ENCODE results near the gene FZD7. TPM values are rescaled to one million over a fixed set of nuclear protein-coding genes. Genes with fewer than 3 reads are reported as not detected.
A peak's percentile ranks its signal among the peaks of the same experiment; 100 is the strongest.

Gene FZD7
- total and polyA plus RNA-seq, 12 donors: 2.3 to 51.1 (median 28.4) TPM

GRCh38 chr2:202016579-202017227 is 17.0 kb upstream of the FZD7 start:
- Histone ChIP-seq H3K4me1 (peaks cover 0 to 48% (median 24%) of the 10 kb centered on the region in 9 donors), H3K27me3 (peaks cover 0 to 5% (median 0%) of the 10 kb centered on the region in 7 donors), H3K36me3 (no peaks in the 10 kb centered on the region), H3K4me3 (no peak overlapping the region), H3K27ac (peak overlapping the region in 6 of 10 donors; percentile 43 to 76 (median 56)), H3K9me3 (no peaks in the 10 kb centered on the region)
- peak; percentile 47 to 64 for DNase-seq
- TF ChIP-seq CTCF (IDR thresholded peaks at IDR 0.05): no peak
- intact Hi-C loops (cut with DNase I): no loop called here
- 70 to 76% methylated on average over 5 of the region's 5 CpGs for WGBS, 2 donors
- ATAC-seq: peak; percentile 66 to 90 (median 79)

GRCh38 chr2:202017940-202018339 is 15.7 kb upstream of the FZD7 start:
- Histone ChIP-seq H3K27ac (peak overlapping the region in 5 of 10 donors; percentile 38 to 76 (median 59)), H3K4me1 (peaks cover 0 to 48% (median 24%) of the 10 kb centered on the region in 9 donors)

GRCh38 chr2:202018950-202019349 is 14.7 kb upstream of the FZD7 start:
- peaks cover 0 to 5% (median 0%) of the 10 kb centered on the region in 7 donors for H3K27me3 ChIP-seq
- H3K4me1 ChIP-seq: peaks cover 0 to 48% (median 24%) of the 10 kb centered on the region in 9 donors
- peak overlapping the region in 6 of 10 donors; percentile 0 to 76 (median 30) for H3K27ac ChIP-seq
- WGBS, 2 donors: 27 to 28% methylated on average over 2 of the region's 2 CpGs
- H3K9me3 ChIP-seq: no peaks in the 10 kb centered on the region
- DNase-seq (no peak), ATAC-seq (no peak)
- no peak for TF ChIP-seq CTCF (IDR thresholded peaks at IDR 0.05)
- no peaks in the 10 kb centered on the region for H3K36me3 ChIP-seq
- H3K4me3 ChIP-seq: no peak overlapping the region
- intact Hi-C loops (cut with DNase I): no loop called here

More at GRCh38 chr2:202017940-202018339, 15.7 kb upstream of the FZD7 start:
- Histone ChIP-seq H3K27me3 (peaks cover 0 to 5% (median 0%) of the 10 kb centered on the region in 7 donors), H3K36me3 (no peaks in the 10 kb centered on the region), H3K4me3 (no peak overlapping the region), H3K9me3 (no peaks in the 10 kb centered on the region)
- DNase-seq: peak in 1 of 2 donors; percentile 49
- ATAC-seq: peak in 5 of 8 donors; percentile 54 to 86 (median 68)
- intact Hi-C loops (cut with DNase I): no loop called here
- no peak for TF ChIP-seq CTCF (IDR thresholded peaks at IDR 0.05)

- intact Hi-C loops (cut with DNase I): no loop called here
- TF ChIP-seq CTCF (IDR thresholded peaks at IDR 0.05): no peak
- peaks cover 0 to 44% (median 24%) of the 10 kb centered on the region in 9 donors for H3K4me1 ChIP-seq
- peak overlapping the region in 6 of 10 donors; percentile 0 to 71 (median 32) for H3K27ac ChIP-seq
- ATAC-seq: peak in 7 of 8 donors; percentile 28 to 73 (median 39)
- WGBS, 2 donors: 32 to 35% methylated on average over 8 of the region's 8 CpGs
- no peaks in the 10 kb centered on the region for H3K36me3 ChIP-seq
- no peak overlapping the region for H3K4me3 ChIP-seq
- peak; percentile 22 to 35 for DNase-seq
- H3K27me3 ChIP-seq: peaks cover 0 to 9% (median 0%) of the 10 kb centered on the region in 7 donors
- H3K9me3 ChIP-seq: no peaks in the 10 kb centered on the region
Observed at GRCh38 chr2:202019689-202020450, 13.8 kb upstream of the FZD7 start.
